OCI-LY7 (cell line): ENCODE data around the gene BCAT1. TPM values are rescaled to one million over a fixed set of nuclear protein-coding genes. Genes with fewer than 3 reads are reported as not detected.

Experiments used
- BruUV-seq: library from RNA; stranded (reverse); fragments of 400-500 nt; replicated peaks from 2 replicates; lab custom pipeline; 2021; lab: Mats Ljungman, UMichigan
- CTCF ChIA-PET: fragments of 300-600 bp; sonication (Branson Sonifier 250); formaldehyde crosslinking; loops from one replicate; lab custom pipeline; 2022; ENCODE audit warnings: antibody characterized with exemption; ENCODE audit not compliant: unreplicated experiment; lab: Charles Lee
- POLR2A ChIA-PET: fragments of 300-600 bp; sonication (Branson Sonifier 250); formaldehyde crosslinking; loops from one replicate; lab custom pipeline; 2022; ENCODE audit warnings: antibody characterized with exemption; lab: Charles Lee
- DNase-seq: peaks from one replicate; pipeline ENCODE4 v3.0.0-alpha.2; 2015; ENCODE audit warnings: low spot score
- H2AFZ ChIP-seq: fragments of 200-600 bp; sonication (generic), shearing (Covaris generic); 2 replicates; pipeline ENCODE4 v1.6.1; 2014; ENCODE audit warnings: mild to moderate bottlenecking, antibody characterized with exemption, low read length, moderate library complexity
- H3K27ac ChIP-seq: fragments of 200-600 bp; sonication (generic); 2 replicates; pipeline ENCODE4 v1.5.1; 2014; ENCODE audit warnings: mixed run types, low read depth, mild to moderate bottlenecking, moderate library complexity, low read length, inconsistent platforms; ENCODE audit not compliant: poor library complexity, severe bottlenecking
- H3K36me3 ChIP-seq: fragments of 200-600 bp; sonication (generic); 2 replicates; pipeline ENCODE4 v1.6.1; 2014; ENCODE audit warnings: mild to moderate bottlenecking, antibody characterized with exemption, low read length, moderate library complexity, mixed read lengths; ENCODE audit not compliant: insufficient read depth
- H3K4me1 ChIP-seq: fragments of 200-600 bp; sonication (generic); 2 replicates; pipeline ENCODE4 v1.5.1; 2014; ENCODE audit warnings: mild to moderate bottlenecking, low read length; ENCODE audit not compliant: insufficient read depth, poor library complexity, severe bottlenecking
- H3K4me2 ChIP-seq: fragments of 200-600 bp; sonication (generic); 2 replicates; pipeline ENCODE4 v1.6.1; 2014; ENCODE audit warnings: mild to moderate bottlenecking, low read length
- H3K4me3 ChIP-seq: fragments of 200-600 bp; sonication (generic); 2 replicates; pipeline ENCODE4 v1.5.1; 2014; ENCODE audit warnings: mild to moderate bottlenecking, low read depth, low read length; ENCODE audit not compliant: poor library complexity, severe bottlenecking
- H3K79me2 ChIP-seq: fragments of 200-600 bp; sonication (generic); 2 replicates; pipeline ENCODE4 v1.6.1; 2016; ENCODE audit warnings: low read depth, mild to moderate bottlenecking, low read length, moderate library complexity, mixed read lengths; ENCODE audit not compliant: insufficient read depth
- H3K9me2 ChIP-seq: fragments of 200-600 bp; sonication (generic); 2 replicates; pipeline ENCODE4 v1.6.1; 2016; ENCODE audit warnings: mild to moderate bottlenecking, low read length, mixed read lengths; ENCODE audit not compliant: insufficient read depth
- H3K9me3 ChIP-seq: fragments of 200-600 bp; sonication (generic); 2 replicates; pipeline ENCODE4 v1.6.1; 2014; ENCODE audit warnings: mild to moderate bottlenecking, mixed run types, low read length, mixed read lengths
- H4K20me1 ChIP-seq: fragments of 200-600 bp; sonication (generic); 2 replicates; pipeline ENCODE4 v1.6.1; 2014; ENCODE audit warnings: mild to moderate bottlenecking, antibody characterized with exemption, low read length, moderate library complexity, mixed read lengths; ENCODE audit not compliant: insufficient read depth
- EZH2phosphoT487 ChIP-seq: fragments of 200-600 bp; sonication (generic); IDR thresholded peaks from 2 replicates; pipeline ENCODE4 v1.6.1; 2018; ENCODE audit warnings: low read depth, borderline replicate concordance, mild to moderate bottlenecking, mixed run types, antibody characterized with exemption, low read length, moderate library complexity, mixed read lengths
- intact Hi-C: fragments of 100-400 bp; cut with micrococcal nuclease; formaldehyde crosslinking; loops from one replicate; pipeline ENCODE4 v1.10.0; 2022; ENCODE audit not compliant: unreplicated experiment
- total RNA-seq, 2 experiments: library from RNA; depleted of rRNA in 1 of 2; stranded (reverse); fragments of >200 nt in 1 of 2; shearing (Covaris generic) in 1 of 2; gene quantifications; 2 replicates each; pipeline ENCODE4 v1.2.3, GENCODE V29; 2014 to 2022
- TF ChIP-seq, protein P1 (sequence below): fragments of 200-600 bp; sonication (generic); conservative IDR thresholded peaks from 2 replicates; pipeline ENCODE4 v1.5.1; 2014; ENCODE audit warnings: mild to moderate bottlenecking, antibody characterized with exemption, low read length, moderate library complexity, mixed read lengths

Gene BCAT1
- total RNA-seq, 2 experiments from 2014 or later: 121 to 207 TPM

- no TSS peak for BruUV-seq
- Histone ChIP-seq H3K27ac (no peak overlapping the region), H3K36me3 (peaks cover 69% of the 10 kb centered on the region), H4K20me1 (no peaks in the 10 kb centered on the region), H3K4me1 (no peaks in the 10 kb centered on the region), H3K9me3 (no peaks in the 10 kb centered on the region), H3K4me2 (no peak overlapping the region), H3K9me2 (no peaks in the 10 kb centered on the region), H3K79me2 (peaks cover 26% of the 10 kb centered on the region; the same call in 1 of the 2 replicates), H3K4me3 (no peak overlapping the region), H2AFZ (no peak overlapping the region)
- CTCF ChIA-PET: interaction anchor here (1.0 kb wide), 1 partner anchor 53 kb away, joined by 3 read pairs; no protein-coding TSS in a partner anchor
- TF ChIP-seq, protein P1, sequence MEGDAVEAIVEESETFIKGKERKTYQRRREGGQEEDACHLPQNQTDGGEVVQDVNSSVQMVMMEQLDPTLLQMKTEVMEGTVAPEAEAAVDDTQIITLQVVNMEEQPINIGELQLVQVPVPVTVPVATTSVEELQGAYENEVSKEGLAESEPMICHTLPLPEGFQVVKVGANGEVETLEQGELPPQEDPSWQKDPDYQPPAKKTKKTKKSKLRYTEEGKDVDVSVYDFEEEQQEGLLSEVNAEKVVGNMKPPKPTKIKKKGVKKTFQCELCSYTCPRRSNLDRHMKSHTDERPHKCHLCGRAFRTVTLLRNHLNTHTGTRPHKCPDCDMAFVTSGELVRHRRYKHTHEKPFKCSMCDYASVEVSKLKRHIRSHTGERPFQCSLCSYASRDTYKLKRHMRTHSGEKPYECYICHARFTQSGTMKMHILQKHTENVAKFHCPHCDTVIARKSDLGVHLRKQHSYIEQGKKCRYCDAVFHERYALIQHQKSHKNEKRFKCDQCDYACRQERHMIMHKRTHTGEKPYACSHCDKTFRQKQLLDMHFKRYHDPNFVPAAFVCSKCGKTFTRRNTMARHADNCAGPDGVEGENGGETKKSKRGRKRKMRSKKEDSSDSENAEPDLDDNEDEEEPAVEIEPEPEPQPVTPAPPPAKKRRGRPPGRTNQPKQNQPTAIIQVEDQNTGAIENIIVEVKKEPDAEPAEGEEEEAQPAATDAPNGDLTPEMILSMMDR: no peak
- no peak for TF ChIP-seq EZH2phosphoT487
- no peak for DNase-seq
- POLR2A ChIA-PET: interaction anchor here (0.6 kb wide), 3 partner anchors 94 to 1797 kb away, joined by 3 to 4 read pairs (median 3); no protein-coding TSS in a partner anchor
- intact Hi-C loops: no loop called here
Observed at GRCh38 chr12:24898185-24898584, 50.7 kb downstream of the BCAT1 start.

DNA sequence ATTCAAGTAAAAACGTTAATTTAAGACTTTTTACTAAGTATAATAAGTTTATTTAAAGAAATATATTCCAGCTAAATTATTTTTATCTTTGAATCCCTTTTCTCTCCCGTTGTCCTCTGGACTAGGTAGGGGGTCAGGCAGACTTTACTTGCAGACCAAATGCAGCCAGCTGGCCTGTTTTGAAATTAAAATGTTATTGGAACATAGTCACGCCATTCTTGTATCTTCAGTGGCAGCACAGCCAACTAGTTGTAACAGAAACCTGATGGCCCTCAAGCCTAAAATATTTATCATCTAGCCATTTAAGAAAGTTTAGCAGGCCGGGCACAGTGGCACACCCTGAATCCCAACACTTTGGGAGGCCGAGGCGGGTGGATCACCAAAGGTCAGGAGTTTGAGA lies 52.7 kb downstream of the BCAT1 start:
- Histone ChIP-seq H3K4me1 (no peaks in the 10 kb centered on the region), H2AFZ (no peak overlapping the region), H3K36me3 (peaks cover 77% of the 10 kb centered on the region), H4K20me1 (no peaks in the 10 kb centered on the region), H3K79me2 (peaks cover 26% of the 10 kb centered on the region; the same call in 1 of the 2 replicates), H3K27ac (no peak overlapping the region), H3K9me3 (no peaks in the 10 kb centered on the region), H3K9me2 (no peaks in the 10 kb centered on the region), H3K4me3 (no peak overlapping the region), H3K4me2 (no peak overlapping the region)
- intact Hi-C loops: no loop called here
- no peak for TF ChIP-seq EZH2phosphoT487
- TF ChIP-seq, protein P1: no peak
- ChIA-PET POLR2A (interaction anchor here (0.6 to 2.1 kb wide), 7 partner anchors 14 to 684 kb away, joined by 3 to 12 read pairs (median 3); no protein-coding TSS in a partner anchor), CTCF (no interaction called here)
- BruUV-seq: no TSS peak
- DNase-seq: no peak

- Histone ChIP-seq H3K79me2 (peaks cover 26% of the 10 kb centered on the region; the same call in 1 of the 2 replicates), H3K9me3 (no peaks in the 10 kb centered on the region), H3K27ac (no peak overlapping the region), H3K4me2 (no peak overlapping the region), H4K20me1 (no peaks in the 10 kb centered on the region), H3K9me2 (no peaks in the 10 kb centered on the region), H3K4me1 (no peaks in the 10 kb centered on the region), H2AFZ (no peak overlapping the region), H3K4me3 (no peak overlapping the region), H3K36me3 (peaks cover 78% of the 10 kb centered on the region)
- CTCF ChIA-PET: no interaction called here
- no peak for DNase-seq
- BruUV-seq: no TSS peak
- POLR2A ChIA-PET: interaction anchor here (0.6 to 2.1 kb wide), 8 partner anchors 13 to 683 kb away, joined by 3 to 12 read pairs (median 3); no protein-coding TSS in a partner anchor
- TF ChIP-seq EZH2phosphoT487: no peak
- TF ChIP-seq, protein P1: no peak
- intact Hi-C loops: no loop called here
Observed at GRCh38 chr12:24895612-24896011, 53.3 kb downstream of the BCAT1 start.
